Liver (tissue), 9 donors: Measurements from ENCODE around the gene C3orf22. TPM values are rescaled to one million over a fixed set of nuclear protein-coding genes. Genes with fewer than 3 reads are reported as not detected.

Experiments
- DNase-seq: peaks from one replicate; pipeline ENCODE4 v3.0.0-alpha.2; 2017; ENCODE audit warnings: low spot score
- H3K27ac ChIP-seq, 2 donors: one replicate each; pipeline ENCODE4 v1.7.0; 2013; ENCODE audit warnings: inconsistent platforms in 2 of 2, low read length in 2 of 2, control low read depth in 1 of 2, low read depth in 1 of 2, mild to moderate bottlenecking in 1 of 2
- H3K27me3 ChIP-seq, 4 donors: one replicate each; pipeline versions ENCODE4 v1.6.1 to v1.7.0; 2013; ENCODE audit warnings: low read length in 3 of 4, inconsistent platforms in 1 of 4, mild to moderate bottlenecking in 1 of 4, moderate library complexity in 1 of 4; ENCODE audit not compliant: control insufficient read depth in 4 of 4, insufficient read depth in 4 of 4
- H3K36me3 ChIP-seq, 4 donors: one replicate each; pipeline versions ENCODE4 v1.6.1 to v1.7.0; 2013; ENCODE audit warnings: low read length in 3 of 4, mild to moderate bottlenecking in 3 of 4, low read depth in 1 of 4, moderate library complexity in 1 of 4; ENCODE audit not compliant: control insufficient read depth in 4 of 4, insufficient read depth in 3 of 4
- H3K4me1 ChIP-seq, 4 donors: one replicate each; pipeline versions ENCODE4 v1.6.1 to v1.7.0; 2013; ENCODE audit warnings: low read length in 3 of 4, mild to moderate bottlenecking in 3 of 4, moderate library complexity in 1 of 4; ENCODE audit not compliant: control insufficient read depth in 4 of 4, insufficient read depth in 4 of 4
- H3K4me3 ChIP-seq, 3 donors: one replicate each; pipeline versions ENCODE4 v1.6.1 to v1.7.0; 2013; ENCODE audit warnings: low read length in 3 of 3, control low read depth in 1 of 3, low read depth in 1 of 3, mild to moderate bottlenecking in 1 of 3
- H3K9ac ChIP-seq, 2 donors: one replicate each; pipeline ENCODE4 v1.7.0; 2013; ENCODE audit warnings: low read length in 2 of 2, mild to moderate bottlenecking in 2 of 2, moderate library complexity in 2 of 2, control low read depth in 1 of 2, low read depth in 1 of 2
- H3K9me3 ChIP-seq, 4 donors: one replicate each; pipeline versions ENCODE4 v1.6.1 to v1.7.0; 2013; ENCODE audit warnings: low read length in 3 of 4; ENCODE audit not compliant: control insufficient read depth in 4 of 4
- CTCF ChIP-seq: fragments of 150-350 bp; IDR thresholded peaks from 2 replicates; pipeline ENCODE4 v1.5.1; 2017; ENCODE audit warnings: improper control_type of control experiment, low read depth, low read length; ENCODE audit not compliant: missing input control
- EGR1 ChIP-seq, 2 donors: IDR thresholded peaks; 2 replicates each; pipeline ENCODE4 v1.6.1; 2016 to 2018; ENCODE audit warnings: antibody characterized with exemption in 2 of 2, low read depth in 2 of 2
- FOXA1 ChIP-seq: IDR thresholded peaks from 2 replicates; pipeline ENCODE4 v1.6.1; 2016; ENCODE audit warnings: antibody characterized with exemption
- GABPA ChIP-seq, 2 donors: IDR thresholded peaks in 1 of 2; conservative IDR thresholded peaks in 1 of 2; 2 replicates each; pipeline ENCODE4 v1.6.1; 2016; ENCODE audit warnings: antibody characterized with exemption in 2 of 2, mild to moderate bottlenecking in 1 of 2, moderate library complexity in 1 of 2
- HNF4A ChIP-seq, 2 donors: conservative IDR thresholded peaks; 2 replicates each; pipeline ENCODE4 v1.6.1; 2016; ENCODE audit warnings: antibody characterized with exemption in 2 of 2, mild to moderate bottlenecking in 2 of 2
- HNF4G ChIP-seq: IDR thresholded peaks from 2 replicates; pipeline ENCODE4 v1.6.1; 2016; ENCODE audit warnings: antibody characterized with exemption
- JUND ChIP-seq, 2 donors: IDR thresholded peaks; 2 replicates each; pipeline ENCODE4 v1.6.1; 2016; ENCODE audit warnings: antibody characterized with exemption in 2 of 2
- NR2F2 ChIP-seq: IDR thresholded peaks from 2 replicates; pipeline ENCODE4 v1.6.1; 2016; ENCODE audit warnings: antibody characterized with exemption
- RAD21 ChIP-seq, 2 donors: IDR thresholded peaks; 2 replicates each; pipeline ENCODE4 v1.6.1; 2016; ENCODE audit warnings: antibody characterized with exemption in 2 of 2, mild to moderate bottlenecking in 2 of 2
- REST ChIP-seq: IDR thresholded peaks from 2 replicates; pipeline ENCODE4 v1.6.1; 2016; ENCODE audit warnings: antibody characterized with exemption, mild to moderate bottlenecking
- RXRA ChIP-seq, 2 donors: IDR thresholded peaks; 2 replicates each; pipeline ENCODE4 v1.6.1; 2017 to 2018; ENCODE audit warnings: antibody characterized with exemption in 2 of 2, mild to moderate bottlenecking in 1 of 2
- SP1 ChIP-seq: IDR thresholded peaks from 2 replicates; pipeline ENCODE4 v1.6.1; 2018; ENCODE audit warnings: antibody characterized with exemption, mild to moderate bottlenecking
- TAF1 ChIP-seq: conservative IDR thresholded peaks from 2 replicates; pipeline ENCODE4 v1.6.1; 2016; ENCODE audit warnings: antibody characterized with exemption, mild to moderate bottlenecking
- YY1 ChIP-seq: IDR thresholded peaks from 2 replicates; pipeline ENCODE4 v1.6.1; 2016; ENCODE audit warnings: antibody characterized with exemption, mild to moderate bottlenecking
- WGBS: extraction: QIAGEN DNeasy Blood & Tissue Kit; methylation state at CpG from one replicate; pipeline ENCODE4 v1.1.7; 2013; 5-methylcytosine and 5-hydroxymethylcytosine counted together
- polyA plus RNA-seq, 2 donors: library from polyadenylated mRNA; stranded (reverse) in 1 of 2; unstranded in 1 of 2; fragments of 200-250 nt in 1 of 2; fragments of >200 nt in 1 of 2; fragmentation: Nextera tagmentation in 1 of 2; extraction: Ambion mirVana in 1 of 2; gene quantifications; one replicate each; pipeline versions ENCODE4 v1.2.1 to v1.2.3, GENCODE V29; 2013 to 2015
- total RNA-seq, 2 donors: library from RNA; depleted of rRNA; stranded (reverse); fragments of >200 nt; gene quantifications; one replicate each; pipeline ENCODE4 v1.2.3, GENCODE V29; 2014
- TF ChIP-seq, protein P1 (sequence below): IDR thresholded peaks from 2 replicates; pipeline ENCODE4 v1.6.1; 2016; ENCODE audit warnings: antibody characterized with exemption
- TF ChIP-seq, protein P2 (sequence below): IDR thresholded peaks from 2 replicates; pipeline ENCODE4 v1.6.1; 2016; ENCODE audit warnings: antibody characterized with exemption
- donor health status: healthy.
- donor health status: healthy.
- donor health status: healthy.
- donor health status: healthy.
- donor health status: healthy.

The C3orf22 gene
- total and polyA plus RNA-seq, 4 donors: not detected

GRCh38 chr3:126501054-126501453 lies 57.7 kb downstream of the C3orf22 start:
- Histone ChIP-seq H3K27me3 (no peaks in the 10 kb centered on the region), H3K4me3 (no peak overlapping the region), H3K4me1 (peaks cover 0 to 8% (median 0%) of the 10 kb centered on the region in 4 donors), H3K9me3 (no peaks in the 10 kb centered on the region), H3K27ac (no peak overlapping the region), H3K36me3 (peaks cover 0 to 63% (median 30%) of the 10 kb centered on the region in 4 donors), H3K9ac (no peak overlapping the region)
- no peak for TF ChIP-seq RAD21 (IDR thresholded peaks at IDR 0.05)
- no peak for TF ChIP-seq HNF4A (conservative IDR thresholded peaks at IDR 0.05)
- TF ChIP-seq, protein P1, sequence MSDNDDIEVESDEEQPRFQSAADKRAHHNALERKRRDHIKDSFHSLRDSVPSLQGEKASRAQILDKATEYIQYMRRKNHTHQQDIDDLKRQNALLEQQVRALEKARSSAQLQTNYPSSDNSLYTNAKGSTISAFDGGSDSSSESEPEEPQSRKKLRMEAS: no peak
- no peak for TF ChIP-seq GABPA (IDR thresholded peaks at IDR 0.05 in 1 of 2, conservative IDR thresholded peaks at IDR 0.05 in 1 of 2)
- TF ChIP-seq RXRA (IDR thresholded peaks at IDR 0.05): no peak
- TF ChIP-seq NR2F2: no peak
- TF ChIP-seq EGR1 (IDR thresholded peaks at IDR 0.05; ENCODE audit: low read depth in 2 of 2): no peak
- no peak for TF ChIP-seq HNF4G
- TF ChIP-seq, protein P2, sequence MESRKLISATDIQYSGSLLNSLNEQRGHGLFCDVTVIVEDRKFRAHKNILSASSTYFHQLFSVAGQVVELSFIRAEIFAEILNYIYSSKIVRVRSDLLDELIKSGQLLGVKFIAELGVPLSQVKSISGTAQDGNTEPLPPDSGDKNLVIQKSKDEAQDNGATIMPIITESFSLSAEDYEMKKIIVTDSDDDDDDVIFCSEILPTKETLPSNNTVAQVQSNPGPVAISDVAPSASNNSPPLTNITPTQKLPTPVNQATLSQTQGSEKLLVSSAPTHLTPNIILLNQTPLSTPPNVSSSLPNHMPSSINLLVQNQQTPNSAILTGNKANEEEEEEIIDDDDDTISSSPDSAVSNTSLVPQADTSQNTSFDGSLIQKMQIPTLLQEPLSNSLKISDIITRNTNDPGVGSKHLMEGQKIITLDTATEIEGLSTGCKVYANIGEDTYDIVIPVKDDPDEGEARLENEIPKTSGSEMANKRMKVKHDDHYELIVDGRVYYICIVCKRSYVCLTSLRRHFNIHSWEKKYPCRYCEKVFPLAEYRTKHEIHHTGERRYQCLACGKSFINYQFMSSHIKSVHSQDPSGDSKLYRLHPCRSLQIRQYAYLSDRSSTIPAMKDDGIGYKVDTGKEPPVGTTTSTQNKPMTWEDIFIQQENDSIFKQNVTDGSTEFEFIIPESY: no peak
- no peak for TF ChIP-seq FOXA1
- TF ChIP-seq TAF1: no peak
- no peak for TF ChIP-seq CTCF
- 86% methylated on average over 5 of the region's 5 CpGs for WGBS
- DNase-seq: no peak

GRCh38 chr3:126500016-126500415 lies 58.7 kb downstream of the C3orf22 start:
- no peak for DNase-seq
- no peak overlapping the region for H3K9ac ChIP-seq
- no peak overlapping the region for H3K4me3 ChIP-seq
- H3K27ac ChIP-seq: no peak overlapping the region
- WGBS: 89% methylated on average over 7 of the region's 7 CpGs
- no peaks in the 10 kb centered on the region for H3K27me3 ChIP-seq
- no peaks in the 10 kb centered on the region for H3K9me3 ChIP-seq
- TF ChIP-seq, protein P1: no peak
- TF ChIP-seq RXRA (IDR thresholded peaks at IDR 0.05) (no peak), TAF1 (no peak), JUND (IDR thresholded peaks at IDR 0.05) (no peak), EGR1 (IDR thresholded peaks at IDR 0.05; ENCODE audit: low read depth in 2 of 2) (no peak), SP1 (no peak), GABPA (IDR thresholded peaks at IDR 0.05 in 1 of 2, conservative IDR thresholded peaks at IDR 0.05 in 1 of 2) (no peak), YY1 (no peak), HNF4A (conservative IDR thresholded peaks at IDR 0.05) (no peak), REST (no peak), HNF4G (no peak)
- TF ChIP-seq, protein P2: no peak
- H3K4me1 ChIP-seq: peaks cover 0 to 8% (median 0%) of the 10 kb centered on the region in 4 donors
- H3K36me3 ChIP-seq: peaks cover 0 to 68% (median 32%) of the 10 kb centered on the region in 4 donors
